HG03103 (cell line): Measurements from ENCODE around the gene DLGAP1.
A peak's percentile ranks its signal among the peaks of the same experiment; 100 is the strongest.
"Not testable (repeated sequence)": the region's sequence is repeated elsewhere in the genome, so short reads cannot be mapped to it uniquely, and the experiment has no call there.

ENCODE experiments used
- ATAC-seq: cut with Tn5 transposase; IDR thresholded peaks from one replicate; pipeline ENCODE4 v1.9.1; 2021; ENCODE audit warnings: low read depth; ENCODE audit not compliant: unreplicated experiment

DLGAP1 gene

DNA sequence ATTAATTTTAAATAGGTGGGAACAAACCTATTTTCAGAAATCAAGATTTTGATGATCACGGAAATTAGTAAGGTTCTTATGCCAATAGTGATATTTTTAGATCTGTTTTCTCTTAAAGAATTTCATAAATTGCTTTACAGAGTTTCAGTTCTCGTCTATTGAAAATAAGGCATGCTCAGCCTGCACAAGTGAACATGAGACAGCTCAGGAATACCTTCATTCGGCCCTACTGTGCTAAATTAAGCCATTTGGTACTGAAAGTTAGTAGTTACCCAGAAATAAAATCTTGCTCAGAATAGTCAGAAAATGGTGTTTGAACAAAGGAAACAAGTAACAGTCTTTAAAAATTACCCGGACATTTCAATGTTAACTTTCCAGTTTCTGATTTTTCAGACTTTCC lies 60.4 kb downstream of the DLGAP1 start:
- no peak for ATAC-seq

DNA sequence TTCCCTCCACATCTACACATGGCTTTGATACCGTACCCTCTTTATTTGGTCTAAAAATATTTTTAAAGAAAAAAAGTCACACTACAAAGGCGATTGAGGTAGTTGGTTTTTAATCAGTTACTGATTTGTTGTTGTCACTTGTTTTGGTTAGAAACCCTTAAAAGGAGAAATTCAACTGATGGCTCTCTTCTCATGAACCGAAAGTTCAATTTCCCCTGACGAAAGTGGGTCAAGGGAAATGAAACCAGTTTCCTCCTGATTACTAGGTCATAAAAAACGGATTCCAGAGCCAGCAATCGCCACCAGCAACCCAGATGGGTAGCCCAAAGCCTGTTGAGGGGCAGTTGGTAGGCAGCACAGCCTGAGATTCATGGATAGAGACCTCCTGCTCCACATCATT lies 63.2 kb downstream of the DLGAP1 start:
- ATAC-seq = no peak

DNA sequence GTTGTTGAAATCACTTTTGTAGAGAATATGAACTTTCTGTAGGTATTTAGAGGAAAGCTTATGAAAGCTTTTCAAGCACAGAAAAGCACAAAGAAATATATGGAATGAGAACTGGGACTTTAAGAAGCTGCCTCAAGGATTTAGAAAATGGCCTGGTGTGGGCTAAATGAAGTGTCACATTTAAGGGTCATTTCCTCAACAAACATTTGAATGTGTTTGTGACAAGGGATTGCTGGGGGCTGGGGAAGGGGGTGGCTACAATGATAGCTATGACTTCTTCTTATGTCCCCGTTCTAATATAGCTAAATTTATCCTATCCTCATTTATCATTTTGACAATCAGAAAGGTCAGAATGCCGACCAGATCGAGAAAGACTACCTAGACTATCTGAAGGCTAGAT lies 69.2 kb downstream of the DLGAP1 start:
- no peak for ATAC-seq

DNA sequence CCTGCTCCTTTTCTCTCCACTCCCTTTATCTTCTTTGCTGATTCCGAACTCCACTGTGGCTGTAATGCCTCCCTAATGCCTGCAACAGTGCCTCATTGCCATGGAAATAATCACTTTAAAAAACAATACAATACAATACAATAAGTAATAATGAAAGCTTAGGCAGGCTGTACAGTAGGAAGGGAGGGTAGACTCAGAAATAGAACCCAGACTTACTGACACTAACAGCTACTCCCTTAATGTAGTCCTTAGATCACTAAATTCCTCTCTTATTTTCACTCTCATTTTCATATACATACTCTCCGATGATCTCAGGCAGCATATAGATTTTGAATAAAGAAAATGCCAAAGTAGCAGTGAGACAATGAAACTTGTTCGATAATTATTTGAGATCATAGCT lies 70.2 kb downstream of the DLGAP1 start:
- ATAC-seq = no peak

DNA sequence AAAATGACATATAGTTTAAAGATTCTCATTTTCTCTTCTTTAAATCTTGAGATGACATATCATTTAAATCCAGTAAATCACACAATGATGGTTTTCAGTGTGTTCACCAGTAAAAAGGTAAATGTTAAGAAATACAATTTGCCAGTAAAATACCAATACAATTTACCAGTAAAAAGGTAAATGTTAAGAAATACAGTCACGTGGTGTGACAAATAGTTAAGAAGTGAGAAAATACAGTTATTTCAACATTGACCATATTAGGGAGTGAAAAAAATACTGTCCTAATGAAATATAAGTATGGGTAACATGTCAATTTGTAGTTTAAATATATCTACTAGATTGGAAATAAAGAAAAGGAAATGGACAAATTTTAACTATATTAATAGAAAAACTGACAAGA lies 80.5 kb downstream of the DLGAP1 start:
- no peak for ATAC-seq

DNA sequence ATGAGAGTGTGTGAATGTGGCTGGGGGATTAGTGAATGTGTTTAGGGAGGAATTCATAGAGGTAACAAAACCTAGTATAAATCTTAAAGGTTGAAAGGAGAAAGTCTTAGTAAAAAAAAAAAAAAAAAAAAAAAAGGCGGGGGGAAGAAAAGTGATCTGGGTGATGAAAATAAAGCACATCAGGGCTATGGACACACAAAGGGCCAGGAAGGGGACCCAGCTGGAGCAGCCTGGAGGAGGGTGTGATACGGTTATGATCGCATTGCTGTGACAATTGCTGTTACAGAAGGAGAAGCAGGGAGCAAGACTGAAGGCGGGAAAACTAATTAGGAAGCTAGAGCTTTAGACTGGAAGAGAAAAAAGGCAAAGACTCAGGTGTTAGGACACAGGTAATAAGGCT lies 85.4 kb downstream of the DLGAP1 start:
- no peak for ATAC-seq

DNA sequence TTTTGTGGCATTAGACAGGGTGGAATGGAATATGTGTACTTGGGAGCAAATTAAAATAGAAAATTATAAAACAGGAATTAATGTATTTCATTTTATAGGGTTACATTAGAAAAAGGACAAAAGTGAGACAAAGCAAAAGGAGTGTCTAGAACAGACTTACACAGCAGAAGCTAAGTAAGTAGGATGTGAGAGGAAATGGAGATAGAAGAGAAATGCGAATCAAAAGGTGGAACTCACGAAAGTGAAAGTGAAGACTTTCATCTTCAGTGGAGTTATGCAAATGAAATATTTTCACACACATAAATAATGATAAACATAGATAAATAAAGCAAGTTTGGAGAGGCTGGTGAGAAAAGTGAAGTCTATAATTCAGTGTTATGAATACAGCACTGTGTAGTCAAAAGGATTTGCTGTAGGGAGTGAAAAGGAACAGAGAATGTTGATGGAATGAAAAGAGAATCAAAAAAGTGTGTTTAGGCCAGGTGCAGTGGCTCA lies 94.8 kb downstream of the DLGAP1 start:
- ATAC-seq = no peak

DNA sequence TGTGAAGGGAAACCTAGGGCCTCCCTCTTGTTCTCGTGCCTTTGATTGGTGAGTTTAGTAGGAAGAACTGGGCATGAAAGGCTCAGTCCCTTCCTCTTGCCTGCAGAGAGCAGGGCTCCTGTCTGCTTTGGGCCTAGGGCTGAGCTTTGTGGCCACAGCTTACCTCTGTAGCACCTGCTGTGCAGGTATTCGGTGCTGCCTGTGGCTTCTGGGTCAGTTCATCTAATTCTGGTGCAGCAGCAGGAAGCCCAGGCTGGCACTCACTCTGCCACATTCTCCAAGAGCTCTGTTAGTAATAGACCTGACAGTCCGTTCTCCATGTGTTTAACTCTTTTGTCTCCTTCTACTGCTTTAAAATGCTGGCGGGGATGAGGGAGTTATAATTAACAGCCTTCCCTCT lies 96.5 kb downstream of the DLGAP1 start:
- ATAC-seq = no peak

DNA sequence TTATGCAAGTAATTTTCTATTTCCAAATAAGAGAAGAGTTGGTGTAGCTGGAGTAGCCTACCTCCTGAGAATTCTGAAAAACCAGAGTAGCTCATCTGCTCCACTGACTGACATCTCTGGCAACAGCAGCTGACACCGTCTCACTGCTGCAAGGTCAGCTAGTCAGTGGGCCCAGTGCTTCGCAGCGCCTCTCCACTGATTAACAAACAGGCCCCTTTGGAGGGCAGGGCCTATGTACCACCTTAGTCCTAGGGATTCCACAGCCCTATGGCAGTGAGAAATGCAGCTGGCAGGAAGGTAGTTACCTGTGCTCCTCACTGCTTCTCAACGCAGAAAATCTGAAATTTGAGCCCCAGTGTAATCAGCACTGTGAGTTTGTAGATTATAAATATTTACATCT lies 97.5 kb downstream of the DLGAP1 start:
- no peak for ATAC-seq

DNA sequence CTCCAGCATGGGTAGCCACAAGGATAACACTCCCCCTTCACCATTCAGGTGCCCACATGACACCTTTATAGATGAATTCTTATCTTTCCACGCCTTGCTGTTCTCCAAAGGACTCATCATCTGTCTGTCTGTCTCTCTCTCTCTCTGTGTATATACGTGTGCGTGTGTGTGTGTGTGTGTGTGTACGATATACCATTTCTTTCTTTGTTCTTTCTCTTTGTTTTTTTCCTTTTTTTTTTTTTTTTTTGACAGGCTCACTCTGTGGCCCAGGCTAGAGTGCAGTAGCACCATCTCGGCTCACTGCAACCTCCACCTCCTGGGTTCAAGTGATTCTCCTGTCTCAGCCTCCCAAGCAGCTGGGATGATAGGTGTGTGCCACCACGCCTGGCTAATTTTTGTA lies 98.2 kb downstream of the DLGAP1 start:
- no peak for ATAC-seq

DNA sequence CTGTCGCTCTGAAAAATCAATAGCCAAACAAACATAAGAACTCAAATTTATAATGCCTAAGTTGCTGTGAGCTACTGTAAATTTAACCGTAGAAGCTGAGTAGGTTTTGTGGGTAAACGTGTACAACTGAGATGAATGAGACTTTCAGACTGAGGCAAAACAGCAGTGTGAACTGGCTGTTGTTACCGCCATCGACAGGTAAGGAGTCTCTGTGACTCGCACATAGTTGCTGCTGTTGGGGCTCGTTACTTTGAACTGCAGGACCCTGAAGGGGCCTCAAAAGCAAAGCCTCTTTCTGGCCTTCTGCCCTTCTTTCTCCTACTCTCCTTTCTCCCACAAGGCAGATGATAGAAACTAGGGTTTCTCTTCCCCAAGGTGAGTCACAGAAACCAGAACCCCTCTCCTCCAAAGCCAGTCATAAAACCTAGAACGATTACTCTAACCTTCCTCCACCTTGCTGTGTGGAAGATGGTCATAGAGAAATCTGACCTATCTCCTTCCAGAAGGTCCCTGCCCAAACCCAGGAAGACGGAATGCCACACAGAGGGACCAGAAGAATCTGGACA lies 101.2 kb downstream of the DLGAP1 start:
- no peak for ATAC-seq

DNA sequence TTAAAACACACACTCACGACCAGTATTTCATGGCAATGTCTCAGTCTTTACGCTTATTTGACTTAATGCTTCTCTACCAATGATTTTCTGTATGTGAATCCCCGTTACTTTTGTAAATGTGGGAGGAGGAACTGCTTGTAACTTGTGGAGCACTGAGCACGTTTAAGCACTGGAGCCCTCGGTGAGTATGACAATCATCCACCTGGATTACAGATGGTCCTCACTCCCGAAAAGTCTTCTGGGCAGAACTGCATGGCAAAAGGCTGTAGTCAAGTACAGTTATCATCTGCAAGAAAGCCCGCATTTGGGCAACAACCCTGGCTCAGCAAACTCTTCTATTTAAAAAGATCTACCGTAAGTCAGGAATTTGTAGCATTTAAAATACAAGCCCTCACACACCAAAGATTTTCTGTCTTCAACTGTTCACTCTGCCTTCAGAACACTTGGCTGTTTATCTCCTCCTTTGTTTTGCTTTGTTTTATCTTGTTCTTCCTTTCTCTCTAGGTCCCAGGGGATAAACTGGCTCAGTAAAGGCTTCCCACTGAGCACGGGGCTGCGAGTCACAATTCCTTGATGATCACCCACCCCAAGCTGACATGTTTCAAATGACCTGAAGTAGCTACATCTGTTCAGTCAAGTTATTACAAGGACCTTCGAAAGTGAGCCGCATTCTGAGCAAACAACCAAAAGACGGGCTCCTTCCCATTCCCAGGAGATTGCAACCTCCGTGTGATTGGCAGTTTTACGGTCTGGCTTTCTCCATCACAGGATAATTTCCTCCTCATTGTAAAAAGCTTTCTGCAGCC lies 102.2 kb downstream of the DLGAP1 start:
- ATAC-seq = no peak

DNA sequence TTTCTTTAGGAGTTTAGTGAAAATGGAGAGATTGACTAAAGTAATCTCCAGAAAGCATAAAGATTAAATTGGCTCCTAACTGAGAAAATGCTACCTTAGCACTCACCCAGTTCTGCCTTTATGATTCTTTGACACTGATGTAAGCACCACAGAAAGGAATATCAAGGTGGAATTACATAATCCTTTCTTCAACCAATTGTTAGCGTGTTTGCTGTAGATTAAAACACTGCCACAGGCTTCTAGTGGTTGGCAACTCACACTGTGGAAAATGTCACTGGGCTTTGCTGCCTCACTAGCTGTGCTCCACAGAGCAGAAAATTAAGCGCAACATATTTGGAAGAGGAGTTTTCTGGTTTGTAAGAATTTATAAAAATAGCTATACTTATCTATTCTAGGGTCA lies 104.1 kb downstream of the DLGAP1 start:
- ATAC-seq = no peak

DNA sequence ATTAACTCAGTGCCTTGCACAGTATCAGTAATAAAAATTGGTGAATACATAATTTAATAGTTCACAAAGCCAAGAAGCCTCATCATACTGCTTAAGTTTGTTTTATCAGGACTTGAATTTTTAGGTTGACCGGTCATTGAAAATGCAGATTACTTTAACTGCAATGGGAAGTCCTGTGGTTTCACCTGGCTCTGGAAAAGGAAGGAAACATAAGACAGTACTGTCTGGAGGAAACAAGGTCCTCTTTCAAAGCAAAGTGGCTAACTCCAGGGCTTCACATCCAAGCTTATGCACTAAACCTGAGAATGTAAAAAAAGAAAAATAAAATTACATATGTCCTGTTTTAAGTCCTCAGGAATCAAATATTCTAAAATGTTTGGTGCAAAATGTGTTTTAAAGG lies 119.7 kb downstream of the DLGAP1 start:
- no peak for ATAC-seq

DNA sequence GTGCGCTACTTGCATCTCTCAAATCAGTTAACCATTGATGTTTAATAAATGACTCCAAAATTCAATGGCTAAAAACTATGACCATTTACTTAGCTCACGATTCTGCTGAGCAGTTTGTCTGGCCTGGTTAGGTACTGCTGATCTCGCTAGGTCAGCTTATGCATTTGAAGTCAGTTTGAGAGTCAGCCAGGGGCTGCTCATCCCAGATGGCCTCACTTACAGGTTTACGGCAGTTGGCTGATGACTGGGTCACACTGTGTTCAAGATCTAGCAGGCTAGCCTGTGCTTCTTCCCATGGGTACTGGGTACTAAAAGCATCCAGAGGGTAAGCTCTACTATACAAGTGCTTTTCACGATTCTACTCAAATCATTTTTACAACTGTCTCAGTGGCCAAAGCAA lies 122.1 kb downstream of the DLGAP1 start:
- no peak for ATAC-seq

DNA sequence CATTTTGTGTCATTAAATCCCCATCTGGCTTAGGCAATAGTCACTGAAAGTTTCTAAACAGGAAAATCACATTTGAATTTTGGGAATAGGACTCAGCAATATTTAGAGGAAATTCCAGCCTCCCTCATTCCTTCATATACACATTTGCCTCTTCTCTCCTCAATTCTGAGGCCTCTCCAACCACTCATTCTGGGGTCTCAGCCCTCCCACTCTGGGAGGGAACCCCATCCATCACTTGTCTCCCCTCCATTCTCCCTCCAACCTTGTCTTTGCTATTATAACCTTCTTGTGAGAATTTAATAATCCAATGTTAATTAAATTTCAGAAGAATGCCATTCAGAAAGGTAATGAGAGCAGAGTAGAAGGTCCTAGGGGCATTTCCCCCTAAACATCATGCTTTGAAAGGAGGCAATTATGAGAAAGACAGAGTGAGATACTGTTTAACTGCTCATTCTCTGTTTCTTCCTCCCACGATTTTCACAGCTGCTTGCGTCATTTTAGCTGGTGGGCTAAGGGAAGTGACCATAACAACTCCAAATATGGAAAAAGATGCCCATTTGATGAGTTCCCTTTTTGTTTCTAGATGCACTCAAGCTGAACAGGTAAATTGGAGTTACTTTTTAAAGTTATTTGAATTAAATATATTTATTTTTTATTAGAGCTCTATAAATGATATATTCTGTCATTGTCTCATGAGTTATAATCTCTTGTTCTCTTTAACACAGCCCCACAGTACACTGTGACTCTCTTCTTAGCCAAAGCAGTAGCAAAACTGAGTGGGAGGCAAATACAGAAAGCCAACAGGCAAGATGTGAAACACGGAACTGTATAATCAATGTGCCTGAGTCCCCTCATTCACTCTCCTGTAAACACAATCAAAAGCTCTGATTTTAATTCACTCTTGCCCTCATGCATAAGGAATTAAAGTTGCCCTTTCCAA lies 135.1 kb downstream of the DLGAP1 start:
- peak; percentile 74 for ATAC-seq

DNA sequence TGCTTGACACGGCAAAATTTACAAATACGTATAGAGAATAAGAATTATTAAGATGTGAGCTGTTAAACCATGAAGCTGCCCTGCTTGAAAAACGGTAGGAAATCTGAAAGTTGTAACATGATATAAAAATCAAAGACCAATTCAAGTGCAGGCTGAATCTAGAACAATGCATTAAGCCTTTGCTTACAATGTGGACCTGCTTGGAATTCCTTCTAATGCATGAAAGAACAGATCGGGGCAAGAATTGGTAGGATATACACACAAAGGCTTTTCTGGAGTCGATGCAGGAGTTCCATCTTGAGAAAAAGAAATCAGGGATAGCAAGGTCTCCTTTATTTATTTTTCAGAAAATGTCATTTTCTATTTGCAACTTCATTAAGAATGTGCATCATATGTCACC lies 136.8 kb downstream of the DLGAP1 start:
- ATAC-seq = no peak

DNA sequence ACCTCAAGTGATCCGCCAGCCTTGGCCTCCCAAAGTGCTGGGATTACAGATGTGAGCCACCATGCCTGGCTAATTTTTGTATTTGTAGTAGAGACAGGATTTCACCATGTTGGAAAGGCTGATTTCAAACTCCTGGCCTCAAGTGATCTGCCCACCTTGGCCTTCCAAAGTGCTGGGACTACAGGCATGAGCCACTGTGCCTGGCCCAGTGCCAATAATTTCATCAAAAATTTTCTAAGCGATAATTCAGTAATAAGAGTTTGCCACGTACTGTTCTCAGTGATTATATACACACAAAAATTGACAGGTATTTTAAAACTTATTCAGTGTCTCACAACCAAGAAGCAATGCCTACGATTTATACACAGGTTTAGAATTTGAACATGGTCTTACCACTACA lies 143.2 kb downstream of the DLGAP1 start:
- ATAC-seq = not testable (repeated sequence)

DNA sequence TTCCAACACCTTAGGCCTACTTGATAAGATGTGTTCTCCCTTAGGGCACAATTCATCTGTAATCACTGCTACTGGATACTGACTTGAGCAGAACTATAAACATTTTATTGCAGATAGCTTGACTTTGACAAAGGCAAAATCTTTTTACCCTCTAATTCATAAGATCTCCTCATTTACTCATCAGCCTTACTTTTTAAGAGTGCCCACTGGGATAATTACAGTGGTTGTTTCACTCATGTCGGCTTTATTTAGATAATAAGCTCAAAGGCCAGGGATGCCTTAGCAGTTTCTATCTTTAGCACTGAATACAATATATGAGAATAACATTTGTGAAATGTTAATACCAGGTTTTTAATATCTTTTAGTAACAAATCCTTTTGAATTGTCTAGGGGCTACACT lies 144.0 kb downstream of the DLGAP1 start:
- ATAC-seq = no peak

DNA sequence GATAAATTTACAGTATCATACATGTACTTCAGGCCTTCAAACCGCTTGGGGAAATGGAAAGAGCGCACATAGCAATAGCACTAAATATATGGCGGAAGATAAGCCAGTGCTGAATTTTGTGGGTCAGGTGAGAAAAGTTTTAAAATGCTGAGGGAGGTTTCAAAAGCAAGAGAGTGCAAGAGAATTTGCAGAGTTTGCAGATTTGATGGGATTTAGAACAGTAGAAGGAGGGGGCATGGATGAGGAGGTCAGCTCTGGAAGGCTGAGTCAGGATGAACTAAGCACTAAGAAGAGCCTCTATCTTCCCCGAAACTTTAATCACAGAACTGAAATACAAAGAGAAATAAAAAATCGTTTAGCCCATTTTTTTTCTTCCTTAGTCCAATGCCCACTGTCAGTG lies 145.9 kb downstream of the DLGAP1 start:
- ATAC-seq = no peak

DNA sequence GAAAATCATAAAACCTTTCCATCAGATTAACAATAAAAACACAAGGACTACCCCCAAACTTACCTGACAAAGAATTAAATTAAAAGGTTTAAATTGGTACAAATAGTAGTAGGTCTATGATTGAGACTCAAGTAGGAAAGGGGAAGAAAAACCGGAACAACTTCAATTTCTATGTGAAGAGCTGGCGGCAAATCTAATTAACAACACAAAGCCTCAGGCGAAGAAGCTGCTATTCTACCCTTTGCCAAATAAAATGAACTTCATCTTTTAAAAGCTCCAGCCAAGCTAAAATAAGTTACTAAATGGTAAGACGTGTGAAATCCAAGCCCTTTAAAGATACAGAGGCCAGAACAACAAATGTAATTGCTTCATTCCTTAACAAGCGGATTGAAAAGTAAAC lies 146.5 kb downstream of the DLGAP1 start:
- no peak for ATAC-seq
